Measurements from ENCODE around the gene KCNH5. TPM values are rescaled to one million over a fixed set of nuclear protein-coding genes. Genes with fewer than 3 reads are reported as not detected.
"Not testable (repeated sequence)": the region's sequence is repeated elsewhere in the genome, so short reads cannot be mapped to it uniquely, and the experiment has no call there.

KCNH5 gene
- total and polyA plus RNA-seq, 12 donors: 0.15 TPM; not detected in 11

GRCh38 chr14:62800577-62800976, 244.7 kb downstream of the KCNH5 start:
- intact Hi-C loops (cut with DNase I): no loop called here
- no peaks in the 10 kb centered on the region for H3K27me3 ChIP-seq
- no peak for TF ChIP-seq CTCF (IDR thresholded peaks at IDR 0.05)
- no peaks in the 10 kb centered on the region for H3K36me3 ChIP-seq
- H3K4me1 ChIP-seq: no peaks in the 10 kb centered on the region
- no peak for DNase-seq
- ATAC-seq: no peak
- H3K9me3 ChIP-seq: no peaks in the 10 kb centered on the region
- H3K4me3 ChIP-seq: no peak overlapping the region
- no peak overlapping the region for H3K27ac ChIP-seq
- WGBS, 2 donors: 62 to 69% methylated on average over 3 of the region's 3 CpGs

- ATAC-seq: no peak
- no peak overlapping the region for H3K27ac ChIP-seq
- no peaks in the 10 kb centered on the region for H3K27me3 ChIP-seq
- TF ChIP-seq CTCF (IDR thresholded peaks at IDR 0.05): no peak
- no peak for DNase-seq
- intact Hi-C loops (cut with DNase I): no loop called here
- H3K4me3 ChIP-seq: no peak overlapping the region
- H3K36me3 ChIP-seq: no peaks in the 10 kb centered on the region
- peaks cover 0 to 4% (median 0%) of the 10 kb centered on the region in 11 donors for H3K9me3 ChIP-seq
- no peaks in the 10 kb centered on the region for H3K4me1 ChIP-seq
- 76 to 90% methylated on average over 3 of the region's 3 CpGs for WGBS, 2 donors
Observed at GRCh38 chr14:62796431-62796830, 248.8 kb downstream of the KCNH5 start.

- ATAC-seq: no peak
- no peak for DNase-seq
- no peaks in the 10 kb centered on the region for H3K4me1 ChIP-seq
- H3K4me3 ChIP-seq: no peak overlapping the region
- H3K27ac ChIP-seq: no peak overlapping the region
- intact Hi-C loops (cut with DNase I): no loop called here
- H3K36me3 ChIP-seq: no peaks in the 10 kb centered on the region
- H3K9me3 ChIP-seq: peaks cover 0 to 28% (median 3%) of the 10 kb centered on the region in 11 donors
- no peak for TF ChIP-seq CTCF (IDR thresholded peaks at IDR 0.05)
- H3K27me3 ChIP-seq: no peaks in the 10 kb centered on the region
- WGBS, 2 donors: 79 to 83% methylated on average over 5 of the region's 5 CpGs
Observed at GRCh38 chr14:62792578-62792977, 252.7 kb downstream of the KCNH5 start.

- ATAC-seq; H3K27me3 ChIP-seq; intact Hi-C loops (cut with DNase I); H3K4me1 ChIP-seq; H3K4me3 ChIP-seq; H3K9me3 ChIP-seq; H3K27ac ChIP-seq; DNase-seq; H3K36me3 ChIP-seq: not testable (repeated sequence)
- 47% methylated on average over 15 of the region's 15 CpGs for WGBS, 2 donors
Observed at GRCh38 chr14:62781328-62781727, 263.9 kb downstream of the KCNH5 start.

GRCh38 chr14:62778852-62779251, 266.4 kb downstream of the KCNH5 start:
- no peak overlapping the region for H3K27ac ChIP-seq
- TF ChIP-seq CTCF (IDR thresholded peaks at IDR 0.05): no peak
- H3K36me3 ChIP-seq: no peaks in the 10 kb centered on the region
- no peaks in the 10 kb centered on the region for H3K4me1 ChIP-seq
- H3K9me3 ChIP-seq: peaks cover 0 to 7% (median 0%) of the 10 kb centered on the region in 11 donors
- ATAC-seq (no peak), DNase-seq (no peak)
- WGBS, 2 donors: 70 to 72% methylated on average over 1 of the region's 1 CpG
- H3K27me3 ChIP-seq: no peaks in the 10 kb centered on the region
- intact Hi-C loops (cut with DNase I): no loop called here
- no peak overlapping the region for H3K4me3 ChIP-seq
